ENCODE data around the gene RGS10. TPM values are rescaled to one million over a fixed set of nuclear protein-coding genes. Genes with fewer than 3 reads are reported as not detected.

RGS10 gene
- total and polyA plus RNA-seq, 2 experiments from 2014 or later: 16.8 to 26.8 TPM

DNA sequence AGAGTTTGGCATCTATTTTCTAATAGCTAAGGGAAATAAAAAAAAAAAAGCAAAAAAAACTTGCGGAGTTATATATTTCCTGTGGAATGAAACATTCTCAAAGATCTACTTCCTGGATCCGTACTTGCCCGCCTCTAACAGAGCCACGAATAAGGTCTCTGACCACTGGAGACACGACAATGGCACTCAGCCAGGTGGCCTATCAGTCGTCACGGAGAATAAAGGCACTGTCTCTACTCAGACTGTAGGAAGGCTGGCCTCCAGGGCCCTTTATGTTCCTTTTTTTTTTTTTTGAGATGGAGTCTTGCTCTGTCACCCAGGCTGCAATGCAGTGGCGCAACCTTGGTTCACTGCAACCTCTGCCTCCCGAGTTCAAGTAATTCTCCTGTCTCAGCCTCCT is 58.7 kb downstream of the RGS10 start:
- Histone ChIP-seq H3K4me1 (ENCODE audit: insufficient read depth) (peaks cover 4% of the 10 kb centered on the region; the same call in 1 of the 2 replicates), H3K27ac (ENCODE audit: low read depth) (no peak overlapping the region), H3K79me2 (replicated peaks; ENCODE audit: insufficient read depth) (no peaks in the 10 kb centered on the region), H3K4me2 (no peak overlapping the region), H3K27me3 (ENCODE audit: insufficient read depth) (peaks cover 13% of the 10 kb centered on the region), H3K36me3 (ENCODE audit: insufficient read depth) (no peaks in the 10 kb centered on the region), H3K4me3 (no peak overlapping the region), H3K9me2 (ENCODE audit: insufficient read depth) (no peaks in the 10 kb centered on the region), H3F3A (replicated peaks; ENCODE audit: low read depth) (no peaks in the 10 kb centered on the region), H2AFZ (no peak overlapping the region), H4K20me1 (replicated peaks; ENCODE audit: insufficient read depth) (no peaks in the 10 kb centered on the region)
- Mint-ChIP-seq H3K27me3 (ENCODE audit: insufficient read depth, low read depth, poor library complexity) (peaks cover 35% of the 10 kb centered on the region), H3K4me3 (no peak overlapping the region), H3K36me3 (ENCODE audit: low read depth) (no peaks in the 10 kb centered on the region), H3K9me3 (no peaks in the 10 kb centered on the region), H3K4me1 (peaks cover 10% of the 10 kb centered on the region; the same call in 2 of the 3 replicates), H3K27ac (no peak overlapping the region)
- ATAC-seq: no peak
- DNase-seq (ENCODE audit: low spot score): no peak
- no peak for TF ChIP-seq EZH2 (IDR thresholded peaks at IDR 0.05; ENCODE audit: low read depth, unreplicated experiment)
- TF ChIP-seq, protein P1, sequence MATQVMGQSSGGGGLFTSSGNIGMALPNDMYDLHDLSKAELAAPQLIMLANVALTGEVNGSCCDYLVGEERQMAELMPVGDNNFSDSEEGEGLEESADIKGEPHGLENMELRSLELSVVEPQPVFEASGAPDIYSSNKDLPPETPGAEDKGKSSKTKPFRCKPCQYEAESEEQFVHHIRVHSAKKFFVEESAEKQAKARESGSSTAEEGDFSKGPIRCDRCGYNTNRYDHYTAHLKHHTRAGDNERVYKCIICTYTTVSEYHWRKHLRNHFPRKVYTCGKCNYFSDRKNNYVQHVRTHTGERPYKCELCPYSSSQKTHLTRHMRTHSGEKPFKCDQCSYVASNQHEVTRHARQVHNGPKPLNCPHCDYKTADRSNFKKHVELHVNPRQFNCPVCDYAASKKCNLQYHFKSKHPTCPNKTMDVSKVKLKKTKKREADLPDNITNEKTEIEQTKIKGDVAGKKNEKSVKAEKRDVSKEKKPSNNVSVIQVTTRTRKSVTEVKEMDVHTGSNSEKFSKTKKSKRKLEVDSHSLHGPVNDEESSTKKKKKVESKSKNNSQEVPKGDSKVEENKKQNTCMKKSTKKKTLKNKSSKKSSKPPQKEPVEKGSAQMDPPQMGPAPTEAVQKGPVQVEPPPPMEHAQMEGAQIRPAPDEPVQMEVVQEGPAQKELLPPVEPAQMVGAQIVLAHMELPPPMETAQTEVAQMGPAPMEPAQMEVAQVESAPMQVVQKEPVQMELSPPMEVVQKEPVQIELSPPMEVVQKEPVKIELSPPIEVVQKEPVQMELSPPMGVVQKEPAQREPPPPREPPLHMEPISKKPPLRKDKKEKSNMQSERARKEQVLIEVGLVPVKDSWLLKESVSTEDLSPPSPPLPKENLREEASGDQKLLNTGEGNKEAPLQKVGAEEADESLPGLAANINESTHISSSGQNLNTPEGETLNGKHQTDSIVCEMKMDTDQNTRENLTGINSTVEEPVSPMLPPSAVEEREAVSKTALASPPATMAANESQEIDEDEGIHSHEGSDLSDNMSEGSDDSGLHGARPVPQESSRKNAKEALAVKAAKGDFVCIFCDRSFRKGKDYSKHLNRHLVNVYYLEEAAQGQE (IDR thresholded peaks at IDR 0.05; ENCODE audit: unreplicated experiment): no peak
- no peak for TF ChIP-seq CREB1 (CRISPR knock-in tag; IDR thresholded peaks at IDR 0.05; ENCODE audit: low read depth)
- no peak for TF ChIP-seq EZH2phosphoT487 (IDR thresholded peaks at IDR 0.05; ENCODE audit: unreplicated experiment)
- no peak for TF ChIP-seq STAT1 (IDR thresholded peaks at IDR 0.05; ENCODE audit: unreplicated experiment)
- TF ChIP-seq, protein P2, sequence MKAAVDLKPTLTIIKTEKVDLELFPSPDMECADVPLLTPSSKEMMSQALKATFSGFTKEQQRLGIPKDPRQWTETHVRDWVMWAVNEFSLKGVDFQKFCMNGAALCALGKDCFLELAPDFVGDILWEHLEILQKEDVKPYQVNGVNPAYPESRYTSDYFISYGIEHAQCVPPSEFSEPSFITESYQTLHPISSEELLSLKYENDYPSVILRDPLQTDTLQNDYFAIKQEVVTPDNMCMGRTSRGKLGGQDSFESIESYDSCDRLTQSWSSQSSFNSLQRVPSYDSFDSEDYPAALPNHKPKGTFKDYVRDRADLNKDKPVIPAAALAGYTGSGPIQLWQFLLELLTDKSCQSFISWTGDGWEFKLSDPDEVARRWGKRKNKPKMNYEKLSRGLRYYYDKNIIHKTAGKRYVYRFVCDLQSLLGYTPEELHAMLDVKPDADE (IDR thresholded peaks at IDR 0.05): no peak
- TF ChIP-seq, protein P3, sequence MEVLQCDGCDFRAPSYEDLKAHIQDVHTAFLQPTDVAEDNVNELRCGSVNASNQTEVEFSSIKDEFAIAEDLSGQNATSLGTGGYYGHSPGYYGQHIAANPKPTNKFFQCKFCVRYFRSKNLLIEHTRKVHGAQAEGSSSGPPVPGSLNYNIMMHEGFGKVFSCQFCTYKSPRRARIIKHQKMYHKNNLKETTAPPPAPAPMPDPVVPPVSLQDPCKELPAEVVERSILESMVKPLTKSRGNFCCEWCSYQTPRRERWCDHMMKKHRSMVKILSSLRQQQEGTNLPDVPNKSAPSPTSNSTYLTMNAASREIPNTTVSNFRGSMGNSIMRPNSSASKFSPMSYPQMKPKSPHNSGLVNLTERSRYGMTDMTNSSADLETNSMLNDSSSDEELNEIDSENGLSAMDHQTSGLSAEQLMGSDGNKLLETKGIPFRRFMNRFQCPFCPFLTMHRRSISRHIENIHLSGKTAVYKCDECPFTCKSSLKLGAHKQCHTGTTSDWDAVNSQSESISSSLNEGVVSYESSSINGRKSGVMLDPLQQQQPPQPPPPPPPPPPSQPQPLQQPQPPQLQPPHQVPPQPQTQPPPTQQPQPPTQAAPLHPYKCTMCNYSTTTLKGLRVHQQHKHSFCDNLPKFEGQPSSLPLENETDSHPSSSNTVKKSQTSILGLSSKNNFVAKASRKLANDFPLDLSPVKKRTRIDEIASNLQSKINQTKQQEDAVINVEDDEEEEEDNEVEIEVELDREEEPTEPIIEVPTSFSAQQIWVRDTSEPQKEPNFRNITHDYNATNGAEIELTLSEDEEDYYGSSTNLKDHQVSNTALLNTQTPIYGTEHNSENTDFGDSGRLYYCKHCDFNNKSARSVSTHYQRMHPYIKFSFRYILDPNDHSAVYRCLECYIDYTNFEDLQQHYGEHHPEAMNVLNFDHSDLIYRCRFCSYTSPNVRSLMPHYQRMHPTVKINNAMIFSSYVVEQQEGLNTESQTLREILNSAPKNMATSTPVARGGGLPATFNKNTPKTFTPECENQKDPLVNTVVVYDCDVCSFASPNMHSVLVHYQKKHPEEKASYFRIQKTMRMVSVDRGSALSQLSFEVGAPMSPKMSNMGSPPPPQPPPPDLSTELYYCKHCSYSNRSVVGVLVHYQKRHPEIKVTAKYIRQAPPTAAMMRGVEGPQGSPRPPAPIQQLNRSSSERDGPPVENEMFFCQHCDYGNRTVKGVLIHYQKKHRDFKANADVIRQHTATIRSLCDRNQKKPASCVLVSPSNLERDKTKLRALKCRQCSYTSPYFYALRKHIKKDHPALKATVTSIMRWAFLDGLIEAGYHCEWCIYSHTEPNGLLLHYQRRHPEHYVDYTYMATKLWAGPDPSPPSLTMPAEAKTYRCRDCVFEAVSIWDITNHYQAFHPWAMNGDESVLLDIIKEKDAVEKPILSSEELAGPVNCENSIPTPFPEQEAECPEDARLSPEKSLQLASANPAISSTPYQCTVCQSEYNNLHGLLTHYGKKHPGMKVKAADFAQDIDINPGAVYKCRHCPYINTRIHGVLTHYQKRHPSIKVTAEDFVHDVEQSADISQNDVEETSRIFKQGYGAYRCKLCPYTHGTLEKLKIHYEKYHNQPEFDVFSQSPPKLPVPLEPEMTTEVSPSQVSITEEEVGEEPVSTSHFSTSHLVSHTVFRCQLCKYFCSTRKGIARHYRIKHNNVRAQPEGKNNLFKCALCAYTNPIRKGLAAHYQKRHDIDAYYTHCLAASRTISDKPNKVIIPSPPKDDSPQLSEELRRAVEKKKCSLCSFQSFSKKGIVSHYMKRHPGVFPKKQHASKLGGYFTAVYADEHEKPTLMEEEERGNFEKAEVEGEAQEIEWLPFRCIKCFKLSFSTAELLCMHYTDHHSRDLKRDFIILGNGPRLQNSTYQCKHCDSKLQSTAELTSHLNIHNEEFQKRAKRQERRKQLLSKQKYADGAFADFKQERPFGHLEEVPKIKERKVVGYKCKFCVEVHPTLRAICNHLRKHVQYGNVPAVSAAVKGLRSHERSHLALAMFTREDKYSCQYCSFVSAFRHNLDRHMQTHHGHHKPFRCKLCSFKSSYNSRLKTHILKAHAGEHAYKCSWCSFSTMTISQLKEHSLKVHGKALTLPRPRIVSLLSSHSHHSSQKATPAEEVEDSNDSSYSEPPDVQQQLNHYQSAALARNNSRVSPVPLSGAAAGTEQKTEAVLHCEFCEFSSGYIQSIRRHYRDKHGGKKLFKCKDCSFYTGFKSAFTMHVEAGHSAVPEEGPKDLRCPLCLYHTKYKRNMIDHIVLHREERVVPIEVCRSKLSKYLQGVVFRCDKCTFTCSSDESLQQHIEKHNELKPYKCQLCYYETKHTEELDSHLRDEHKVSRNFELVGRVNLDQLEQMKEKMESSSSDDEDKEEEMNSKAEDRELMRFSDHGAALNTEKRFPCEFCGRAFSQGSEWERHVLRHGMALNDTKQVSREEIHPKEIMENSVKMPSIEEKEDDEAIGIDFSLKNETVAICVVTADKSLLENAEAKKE (CRISPR knock-in tag; IDR thresholded peaks at IDR 0.05): no peak
- TF ChIP-seq ZNF114 (CRISPR knock-in tag; IDR thresholded peaks at IDR 0.05): no peak
- TF ChIP-seq, protein P4, sequence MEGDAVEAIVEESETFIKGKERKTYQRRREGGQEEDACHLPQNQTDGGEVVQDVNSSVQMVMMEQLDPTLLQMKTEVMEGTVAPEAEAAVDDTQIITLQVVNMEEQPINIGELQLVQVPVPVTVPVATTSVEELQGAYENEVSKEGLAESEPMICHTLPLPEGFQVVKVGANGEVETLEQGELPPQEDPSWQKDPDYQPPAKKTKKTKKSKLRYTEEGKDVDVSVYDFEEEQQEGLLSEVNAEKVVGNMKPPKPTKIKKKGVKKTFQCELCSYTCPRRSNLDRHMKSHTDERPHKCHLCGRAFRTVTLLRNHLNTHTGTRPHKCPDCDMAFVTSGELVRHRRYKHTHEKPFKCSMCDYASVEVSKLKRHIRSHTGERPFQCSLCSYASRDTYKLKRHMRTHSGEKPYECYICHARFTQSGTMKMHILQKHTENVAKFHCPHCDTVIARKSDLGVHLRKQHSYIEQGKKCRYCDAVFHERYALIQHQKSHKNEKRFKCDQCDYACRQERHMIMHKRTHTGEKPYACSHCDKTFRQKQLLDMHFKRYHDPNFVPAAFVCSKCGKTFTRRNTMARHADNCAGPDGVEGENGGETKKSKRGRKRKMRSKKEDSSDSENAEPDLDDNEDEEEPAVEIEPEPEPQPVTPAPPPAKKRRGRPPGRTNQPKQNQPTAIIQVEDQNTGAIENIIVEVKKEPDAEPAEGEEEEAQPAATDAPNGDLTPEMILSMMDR (conservative IDR thresholded peaks at IDR 0.05; ENCODE audit: low read depth in 2 of 2): no peak
- no peak for TF ChIP-seq JUNB (IDR thresholded peaks at IDR 0.05; ENCODE audit: unreplicated experiment)
- TF ChIP-seq ZNF331 (CRISPR knock-in tag; IDR thresholded peaks at IDR 0.05; ENCODE audit: low read depth): no peak
- TF ChIP-seq NANOG (IDR thresholded peaks at IDR 0.05; ENCODE audit: borderline replicate concordance): no peak
- TF ChIP-seq POLR2AphosphoS5 (IDR thresholded peaks at IDR 0.05; ENCODE audit: low read depth): no peak
